Measurements from ENCODE around the gene SERPINB8. TPM values are rescaled to one million over a fixed set of nuclear protein-coding genes. Genes with fewer than 3 reads are reported as not detected.

Gene SERPINB8
- total RNA-seq, 2 donors from 2014 or later, result 0.13 to 0.86 TPM

- no peaks in the 10 kb centered on the region for H3K36me3 Mint-ChIP-seq (ENCODE audit: low read depth)
- TF ChIP-seq CTCF (conservative IDR thresholded peaks at IDR 0.05), result no peak
- Histone ChIP-seq H3K9ac (ENCODE audit: extremely low read depth, low read length, poor library complexity, severe bottlenecking) (peak overlapping the region; percentile 72), H3K27me3 (ENCODE audit: control insufficient read depth, insufficient read depth, low read length, poor library complexity, severe bottlenecking) (peaks cover 22% of the 10 kb centered on the region), H3K9me3 (ENCODE audit: control insufficient read depth, low read length) (no peaks in the 10 kb centered on the region), H3K4me1 (ENCODE audit: control insufficient read depth, insufficient read depth, low read length) (no peaks in the 10 kb centered on the region), H3K27ac (ENCODE audit: low read depth, low read length) (peak overlapping the region; percentile 96), H3K36me3 (ENCODE audit: control insufficient read depth, insufficient read depth, low read length) (no peaks in the 10 kb centered on the region), H3K4me3 (ENCODE audit: low read length) (peak overlapping the region; percentile 88)
- peak overlapping the region; percentile 96 for H3K27ac Mint-ChIP-seq
- H3K4me1 Mint-ChIP-seq, result peaks cover 14% of the 10 kb centered on the region
- 26 to 58% methylated on average over 8 to 18 of the region's 18 CpGs for WGBS, 2 experiments (ENCODE audit: insufficient coverage in 1 of 2, insufficient read length in 1 of 2)
- H3K9me3 Mint-ChIP-seq, result no peaks in the 10 kb centered on the region
- peaks cover 89% of the 10 kb centered on the region for H3K27me3 Mint-ChIP-seq (ENCODE audit: insufficient read depth)
- peak; percentile 76 for DNase-seq
- H3K4me3 Mint-ChIP-seq, result peak overlapping the region; percentile 79
Measured at GRCh38 chr18:63970809-63971205, 926 bp downstream of the SERPINB8 start.

GRCh38 chr18:63971320-63972001 lies 1.6 kb downstream of the SERPINB8 start:
- H3K9ac ChIP-seq (ENCODE audit: extremely low read depth, low read length, poor library complexity, severe bottlenecking), result no peak overlapping the region
- Mint-ChIP-seq H3K36me3 (ENCODE audit: low read depth) (no peaks in the 10 kb centered on the region), H3K4me3 (peak overlapping the region; percentile 79), H3K27me3 (ENCODE audit: insufficient read depth) (peaks cover 86% of the 10 kb centered on the region), H3K4me1 (peaks cover 16% of the 10 kb centered on the region), H3K9me3 (no peaks in the 10 kb centered on the region), H3K27ac (peak overlapping the region; percentile 96)
- no peaks in the 10 kb centered on the region for H3K36me3 ChIP-seq (ENCODE audit: control insufficient read depth, insufficient read depth, low read length)
- no peak for DNase-seq
- peak overlapping the region; percentile 96 for H3K27ac ChIP-seq (ENCODE audit: low read depth, low read length)
- H3K27me3 ChIP-seq (ENCODE audit: control insufficient read depth, insufficient read depth, low read length, poor library complexity, severe bottlenecking), result peaks cover 16% of the 10 kb centered on the region
- no peaks in the 10 kb centered on the region for H3K9me3 ChIP-seq (ENCODE audit: control insufficient read depth, low read length)
- no peaks in the 10 kb centered on the region for H3K4me1 ChIP-seq (ENCODE audit: control insufficient read depth, insufficient read depth, low read length)
- H3K4me3 ChIP-seq (ENCODE audit: low read length), result peak overlapping the region; percentile 88
- 85 to 95% methylated on average over 9 to 11 of the region's 13 CpGs for whole genome bisulfite sequencing, 2 experiments (ENCODE audit: insufficient coverage in 1 of 2, insufficient read length in 1 of 2)
- TF ChIP-seq CTCF (conservative IDR thresholded peaks at IDR 0.05), result no peak

- Mint-ChIP-seq H3K27ac (no peak overlapping the region), H3K4me1 (peaks cover 17% of the 10 kb centered on the region), H3K9me3 (no peaks in the 10 kb centered on the region), H3K36me3 (ENCODE audit: low read depth) (no peaks in the 10 kb centered on the region), H3K27me3 (ENCODE audit: insufficient read depth) (peaks cover 84% of the 10 kb centered on the region), H3K4me3 (no peak overlapping the region)
- Histone ChIP-seq H3K36me3 (ENCODE audit: control insufficient read depth, insufficient read depth, low read length) (no peaks in the 10 kb centered on the region), H3K27ac (ENCODE audit: low read depth, low read length) (no peak overlapping the region), H3K27me3 (ENCODE audit: control insufficient read depth, insufficient read depth, low read length, poor library complexity, severe bottlenecking) (peaks cover 10% of the 10 kb centered on the region), H3K9ac (ENCODE audit: extremely low read depth, low read length, poor library complexity, severe bottlenecking) (no peak overlapping the region), H3K4me1 (ENCODE audit: control insufficient read depth, insufficient read depth, low read length) (no peaks in the 10 kb centered on the region), H3K4me3 (ENCODE audit: low read length) (no peak overlapping the region), H3K9me3 (ENCODE audit: control insufficient read depth, low read length) (no peaks in the 10 kb centered on the region)
- no peak for TF ChIP-seq CTCF (conservative IDR thresholded peaks at IDR 0.05)
- DNase-seq, result no peak
- WGBS, 2 experiments (ENCODE audit: insufficient coverage in 1 of 2, insufficient read length in 1 of 2), result 94 to 95% methylated on average over 3 to 5 of the region's 5 CpGs
Measured at GRCh38 chr18:63972002-63972376, 2.1 kb downstream of the SERPINB8 start.

Measured in endodermal cell (in vitro differentiated cells).